HT1080 (cell line): ENCODE data around the gene ABCA4. TPM values are rescaled to one million over a fixed set of nuclear protein-coding genes. Genes with fewer than 3 reads are reported as not detected.

ENCODE experiments used
- DNase-seq: peaks from one replicate; pipeline ENCODE4 v3.0.0-alpha.2; 2015; ENCODE audit warnings: low read depth
- total RNA-seq: library from RNA; depleted of rRNA; stranded (reverse); fragments of >200 nt; shearing (Covaris generic); gene quantifications from 2 replicates; pipeline ENCODE4 v1.2.3, GENCODE V29; 2014

ABCA4 gene
- total RNA-seq, 1 experiment from 2014 or later = 0.26 TPM

DNA sequence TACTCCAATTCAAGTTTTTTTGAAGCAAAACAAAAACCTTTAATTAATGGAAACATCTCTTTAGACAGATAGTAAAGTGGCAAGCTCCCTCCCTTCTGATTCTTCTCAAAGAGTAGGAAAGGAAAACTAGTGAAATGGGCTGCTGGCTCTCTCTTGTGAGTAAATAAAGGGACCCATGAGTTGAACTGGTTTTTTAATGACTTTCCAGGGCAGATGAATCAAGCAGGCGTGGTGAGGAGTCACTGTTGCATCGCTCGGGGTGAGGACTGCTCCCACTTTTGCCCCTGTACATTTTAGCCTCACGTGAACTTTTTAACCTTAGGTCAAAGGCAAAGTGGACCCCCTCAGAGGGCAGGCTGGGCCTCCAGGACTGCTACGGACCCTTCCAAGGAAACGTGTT is 64.8 kb downstream of the ABCA4 start:
- no peak for DNase-seq

DNA sequence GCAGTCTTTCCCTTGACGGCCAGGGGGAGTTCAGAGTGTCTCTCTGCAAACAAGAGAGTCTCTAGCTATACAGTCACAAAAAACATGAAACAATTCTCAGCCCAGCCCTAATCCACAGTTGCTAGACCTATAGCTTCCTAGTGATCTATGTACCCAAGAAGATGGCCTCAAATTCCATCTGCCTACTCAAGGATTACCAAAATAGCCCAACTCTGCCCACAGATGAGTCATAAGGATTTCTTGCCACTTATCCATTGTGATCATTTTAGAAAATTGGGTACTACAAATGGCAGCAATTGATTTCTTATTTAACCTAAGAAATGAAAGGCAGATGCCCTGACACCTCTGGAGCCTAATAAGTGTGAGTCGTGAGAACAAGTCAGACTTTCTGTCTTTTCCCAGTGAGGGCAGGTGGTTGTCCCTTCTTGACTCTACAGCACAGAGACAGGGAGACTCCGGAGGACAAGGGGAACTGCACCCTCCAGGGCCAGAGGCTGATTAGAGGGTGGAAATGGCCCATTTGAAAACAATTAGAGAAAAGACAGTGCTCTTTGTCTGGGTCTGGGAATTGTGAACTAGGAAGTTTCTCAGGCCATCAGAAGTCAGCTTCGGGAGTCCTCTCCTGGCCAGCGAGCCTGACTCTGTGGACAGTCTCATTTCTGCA is 65.4 kb downstream of the ABCA4 start:
- DNase-seq = peak; percentile 52

DNA sequence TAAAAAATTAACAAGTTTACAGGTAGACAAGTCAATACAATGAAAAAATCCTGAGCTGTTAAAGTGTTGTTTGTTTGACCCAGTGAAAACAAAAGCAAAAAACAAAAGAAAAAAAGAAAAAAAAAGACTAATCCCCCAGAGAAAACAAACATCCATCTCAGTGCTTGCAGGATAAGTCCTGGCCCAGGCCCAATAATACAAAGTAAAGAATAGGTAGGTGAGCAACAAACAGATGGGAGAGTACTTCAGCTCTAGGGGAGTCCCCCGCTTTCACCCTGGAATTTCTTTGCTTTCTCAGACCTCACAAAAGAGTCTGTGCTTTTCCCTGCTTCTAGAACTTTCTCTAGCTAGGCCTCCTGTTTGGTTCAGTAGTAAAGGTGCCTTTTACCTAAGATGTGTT is 70.3 kb downstream of the ABCA4 start:
- DNase-seq = no peak

DNA sequence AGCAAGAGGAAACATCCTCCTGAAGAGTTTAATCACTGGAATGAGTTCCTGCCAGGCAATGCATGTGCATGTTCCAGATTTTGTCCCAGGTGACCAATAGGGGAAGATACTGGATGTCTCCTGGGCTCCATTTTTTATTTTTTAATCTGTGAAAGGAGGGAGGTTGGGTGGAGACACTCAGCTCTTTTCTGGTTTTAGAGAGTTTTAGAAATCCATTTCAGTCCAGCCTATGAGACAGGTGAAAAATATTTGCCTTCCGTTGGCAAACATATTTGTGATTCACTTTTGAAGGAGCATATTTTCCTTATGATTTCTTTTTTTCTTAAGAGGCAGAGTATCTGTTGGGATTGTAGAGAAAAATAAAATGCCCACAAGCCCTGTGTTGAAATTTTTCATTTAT is 70.7 kb downstream of the ABCA4 start:
- DNase-seq = peak; percentile 32

DNA sequence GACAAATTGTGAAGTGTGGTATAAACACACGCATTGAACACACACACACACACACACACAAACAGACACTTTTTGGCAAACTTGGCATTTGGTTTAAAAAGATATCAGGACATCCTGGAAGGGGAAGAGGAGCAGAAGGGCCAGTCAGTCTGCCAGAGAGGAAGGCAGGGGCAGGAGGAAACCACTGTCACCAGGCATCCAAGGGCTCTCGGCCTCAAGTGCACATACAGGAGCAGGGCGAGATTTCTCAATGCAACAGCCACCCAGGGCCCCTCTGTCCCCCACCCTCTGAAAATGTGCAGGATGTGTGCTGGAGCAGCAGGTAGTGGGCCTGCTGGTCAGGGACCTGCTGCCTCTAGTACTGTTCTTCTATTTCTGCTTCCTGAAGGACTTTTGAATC is 71.2 kb downstream of the ABCA4 start:
- no peak for DNase-seq

DNA sequence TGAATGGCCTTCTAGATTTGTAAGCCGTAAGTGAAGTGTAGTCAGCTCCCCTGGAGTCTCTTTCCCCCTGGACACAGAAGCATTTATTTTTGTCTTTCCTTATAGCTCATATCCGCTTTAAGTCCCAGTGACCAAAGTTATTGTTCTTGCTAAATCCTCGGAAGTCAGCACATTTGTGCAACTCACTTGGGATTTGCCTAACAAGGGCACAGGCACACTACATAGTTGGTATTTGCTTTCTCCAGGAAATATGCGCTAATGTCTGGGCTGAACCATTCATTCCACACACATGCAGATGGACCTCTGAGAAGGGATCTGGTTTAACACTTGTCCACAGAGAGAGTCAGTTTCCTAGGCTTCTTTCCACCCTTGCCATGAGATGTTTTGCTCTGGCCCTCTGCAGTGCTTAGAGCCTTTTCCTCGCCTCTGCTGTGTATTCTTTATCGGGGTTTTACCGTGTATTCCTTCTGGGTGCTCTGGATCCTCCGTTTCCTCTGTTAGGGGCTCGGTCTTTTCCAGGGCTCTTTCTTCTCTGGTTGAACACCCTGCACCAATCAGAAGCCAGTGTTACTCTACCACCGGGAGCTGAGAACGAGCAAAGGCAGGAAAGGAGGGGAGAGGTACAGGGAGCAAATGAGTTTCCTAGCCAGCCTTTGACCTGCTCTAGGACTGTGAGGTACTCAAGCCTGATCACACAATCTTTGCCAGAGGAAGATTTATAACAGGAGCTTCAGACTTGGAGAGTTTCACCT is 72.4 kb downstream of the ABCA4 start:
- DNase-seq = no peak

DNA sequence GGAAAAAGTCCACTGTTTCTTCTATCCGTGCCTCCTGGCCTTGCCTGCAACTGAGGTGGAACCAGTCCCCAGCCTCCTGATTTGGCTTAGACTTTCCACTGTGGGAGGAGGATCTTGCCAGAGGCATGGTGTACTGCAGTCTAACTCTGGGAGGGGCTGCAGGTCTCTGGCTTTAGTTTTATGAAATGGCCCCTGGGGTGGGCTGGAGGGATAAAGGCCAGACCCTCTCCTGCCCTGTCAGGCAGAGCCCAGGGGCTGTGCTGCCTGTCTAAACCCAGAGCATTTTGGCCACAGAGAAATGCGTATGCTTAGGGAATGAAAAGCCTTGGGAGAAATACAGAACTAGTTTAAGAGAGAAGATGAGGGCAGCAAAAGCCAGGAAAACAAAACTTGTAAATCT is 73.0 kb downstream of the ABCA4 start:
- DNase-seq = no peak

DNA sequence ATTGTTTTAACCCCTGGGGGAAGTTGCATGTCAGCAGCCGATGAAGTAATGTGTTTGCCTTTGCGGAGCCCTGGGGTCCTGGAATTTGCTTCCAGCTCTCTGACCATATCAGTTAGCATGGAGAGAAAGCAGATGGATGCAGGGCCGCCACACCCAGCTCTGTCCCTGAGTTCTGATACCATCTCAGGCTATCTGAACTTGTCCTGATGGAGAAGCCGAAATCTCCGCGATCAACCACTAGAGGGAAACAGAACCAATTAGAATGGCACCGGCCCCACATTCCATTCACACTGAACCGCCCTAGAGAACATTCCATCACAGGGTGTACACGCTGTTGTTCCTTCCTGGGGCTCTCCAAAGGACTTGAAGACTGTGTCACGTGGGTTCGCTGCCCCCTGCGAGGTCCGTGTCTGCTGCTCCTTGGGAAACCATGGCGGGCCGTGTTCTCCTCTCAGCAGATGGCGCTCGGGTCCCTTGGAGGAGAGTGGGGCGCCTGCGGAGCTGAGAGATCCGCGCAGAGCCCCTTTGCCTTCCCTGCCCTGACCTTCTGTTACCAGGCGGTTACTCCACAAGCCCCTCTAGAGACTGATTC is 75.4 kb downstream of the ABCA4 start:
- peak; percentile 80 for DNase-seq

DNA sequence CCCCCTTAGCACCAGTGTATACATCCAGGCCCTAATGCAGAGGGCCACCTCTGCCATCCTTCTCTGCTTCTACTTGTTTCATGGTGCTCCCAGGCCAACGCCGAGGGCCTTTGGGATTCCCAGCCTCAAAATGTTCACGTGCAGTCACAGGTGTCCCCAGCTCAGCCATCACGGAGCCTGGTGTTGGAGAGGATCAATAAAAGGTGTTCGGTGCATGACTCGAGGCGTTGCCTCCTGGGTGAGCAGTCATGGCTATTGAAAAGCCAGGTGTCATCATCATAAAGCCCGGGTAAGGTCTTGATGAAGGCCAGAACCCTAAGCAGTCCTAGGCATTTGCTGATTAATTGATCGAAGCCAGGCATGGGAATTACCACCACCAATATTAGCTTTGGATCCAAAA is 76.1 kb downstream of the ABCA4 start:
- no peak for DNase-seq

DNA sequence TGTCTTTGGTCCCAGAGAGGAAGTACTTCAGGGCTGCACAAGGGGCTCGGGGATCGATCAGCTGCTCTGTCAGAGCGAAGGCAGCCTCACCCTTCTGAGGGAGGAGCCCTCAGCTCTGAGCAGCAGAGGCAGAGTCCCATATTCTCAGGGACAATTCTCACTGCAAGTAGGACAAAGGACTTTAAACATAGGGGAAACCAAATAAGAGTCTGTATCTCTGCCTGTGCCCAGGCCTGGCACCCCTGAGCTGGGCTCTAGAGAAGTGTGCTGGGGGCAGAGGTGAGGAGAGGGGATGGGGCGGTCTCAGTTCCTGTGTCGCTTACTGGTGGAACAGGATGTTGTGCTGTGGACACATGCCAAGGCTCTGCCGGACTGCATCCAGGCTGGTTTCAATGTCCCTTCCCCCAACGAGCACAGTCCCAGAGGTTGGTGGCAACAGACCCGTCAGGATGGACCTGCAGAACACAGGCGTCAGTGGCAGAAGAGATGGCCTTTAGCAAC is 76.6 kb downstream of the ABCA4 start:
- DNase-seq = no peak

DNA sequence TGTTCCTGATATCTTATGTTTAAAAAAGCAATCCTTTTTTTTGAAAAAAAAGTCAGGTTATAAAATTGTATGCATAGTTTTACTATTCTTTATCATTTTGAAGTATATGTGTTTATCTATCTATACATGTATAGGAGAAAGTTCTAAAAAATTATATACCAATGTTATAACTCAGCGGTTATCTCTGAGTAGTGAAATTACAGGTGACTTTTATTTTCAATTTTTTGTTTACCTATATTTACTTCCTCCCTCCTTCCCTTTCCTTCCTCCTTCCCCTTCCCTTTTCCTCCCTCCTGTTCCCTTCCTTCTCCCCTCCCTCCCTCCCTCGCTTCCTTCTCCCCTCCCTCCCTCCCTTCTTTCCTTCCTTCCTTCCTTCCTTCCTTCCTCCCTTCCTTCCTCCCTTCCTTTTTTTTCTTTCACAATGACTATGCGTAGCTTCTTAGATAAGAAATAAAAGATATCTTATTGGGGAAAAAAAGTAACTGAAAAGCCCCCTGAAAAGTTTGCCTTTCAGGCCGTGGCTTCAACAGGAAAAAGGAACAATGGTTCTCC is 77.1 kb downstream of the ABCA4 start:
- no peak for DNase-seq

DNA sequence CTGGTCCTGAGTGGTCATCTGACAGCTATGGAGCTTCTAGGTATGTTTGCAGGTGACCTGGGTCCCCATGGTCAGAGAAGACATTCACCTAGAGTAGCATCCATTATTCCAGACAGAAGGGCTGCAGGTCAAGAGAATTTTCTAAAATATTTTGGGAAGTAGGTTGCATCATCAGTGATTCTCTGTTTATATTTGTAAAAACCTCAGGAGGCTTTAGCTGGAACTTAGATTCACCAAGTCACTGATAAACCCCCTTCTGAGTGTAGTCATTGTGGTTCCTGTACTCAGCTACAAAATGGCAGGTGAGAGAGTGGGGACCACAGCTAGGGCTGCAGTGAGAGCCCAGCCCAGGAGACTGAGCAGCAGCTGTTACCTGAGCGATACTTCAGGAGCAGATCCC is 78.6 kb downstream of the ABCA4 start:
- DNase-seq = no peak

DNA sequence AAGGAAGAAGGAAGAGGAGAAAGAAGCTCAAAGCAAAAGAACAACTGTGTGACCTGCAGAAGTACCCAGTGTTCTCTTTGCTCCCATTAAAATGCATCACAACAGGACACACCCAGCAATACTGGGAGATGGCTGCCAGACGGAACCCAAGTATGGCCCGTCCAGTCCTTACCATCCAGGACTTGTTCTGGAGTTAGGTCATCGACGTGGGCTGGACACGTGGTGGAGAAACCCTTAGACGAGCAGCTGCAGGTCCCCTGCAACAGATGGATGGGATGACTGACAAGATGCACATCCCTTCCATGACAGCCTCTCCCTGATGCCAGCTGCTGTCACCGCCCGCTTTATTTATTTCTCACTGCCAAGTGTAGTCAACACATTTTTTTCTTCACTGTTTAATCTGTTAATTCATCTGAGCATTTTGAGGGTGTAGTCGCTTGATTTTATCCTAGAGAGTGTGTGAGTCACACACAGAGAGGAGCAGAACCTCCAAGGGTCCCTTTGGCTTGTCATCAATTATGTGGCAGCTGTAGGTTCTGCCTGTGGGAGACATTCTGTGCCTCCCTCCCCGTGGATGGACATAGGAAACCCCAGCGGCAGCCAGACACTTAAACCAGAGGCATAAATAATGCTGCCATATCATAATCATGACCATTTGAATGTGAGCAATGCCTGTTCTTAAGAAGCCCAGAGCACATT is 80.9 kb downstream of the ABCA4 start:
- no peak for DNase-seq

DNA sequence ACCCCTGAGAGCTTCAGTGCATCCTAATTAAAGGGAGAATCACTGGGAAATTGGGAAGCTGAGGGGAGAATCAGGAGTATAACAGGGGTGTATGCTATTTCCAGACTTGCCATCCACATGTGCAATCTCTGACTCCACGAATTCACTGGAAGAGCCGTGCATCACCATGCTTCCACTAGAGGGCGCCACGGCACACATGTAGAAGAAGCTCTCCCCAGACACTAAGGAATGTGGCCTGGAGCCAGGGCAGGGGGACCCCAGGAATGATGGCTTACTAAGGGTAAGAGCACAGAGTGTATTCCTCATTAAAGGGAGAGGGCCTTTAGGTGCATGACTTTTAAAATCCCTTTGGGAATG is 81.5 kb downstream of the ABCA4 start:
- peak; percentile 45 for DNase-seq

DNA sequence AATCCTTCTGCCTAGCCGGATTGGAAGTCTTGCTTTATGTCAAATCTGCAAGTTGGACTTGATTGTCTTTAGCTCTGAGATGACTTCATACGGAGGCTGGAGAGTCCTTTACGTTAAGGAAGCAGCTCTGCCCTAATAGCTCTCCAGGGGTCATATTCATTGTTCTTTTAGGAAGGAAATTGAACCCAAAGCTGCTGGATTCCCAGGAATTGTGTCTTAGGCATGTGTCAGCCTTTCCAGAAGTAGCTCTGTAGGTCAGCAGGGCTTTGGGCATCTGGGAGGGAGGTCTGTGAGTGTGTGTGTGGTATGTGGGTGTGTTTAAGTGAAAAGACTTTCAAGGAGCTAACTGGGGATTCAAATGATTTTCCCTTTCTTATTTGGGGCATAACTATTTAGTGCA is 82.4 kb downstream of the ABCA4 start:
- DNase-seq = peak; percentile 41

DNA sequence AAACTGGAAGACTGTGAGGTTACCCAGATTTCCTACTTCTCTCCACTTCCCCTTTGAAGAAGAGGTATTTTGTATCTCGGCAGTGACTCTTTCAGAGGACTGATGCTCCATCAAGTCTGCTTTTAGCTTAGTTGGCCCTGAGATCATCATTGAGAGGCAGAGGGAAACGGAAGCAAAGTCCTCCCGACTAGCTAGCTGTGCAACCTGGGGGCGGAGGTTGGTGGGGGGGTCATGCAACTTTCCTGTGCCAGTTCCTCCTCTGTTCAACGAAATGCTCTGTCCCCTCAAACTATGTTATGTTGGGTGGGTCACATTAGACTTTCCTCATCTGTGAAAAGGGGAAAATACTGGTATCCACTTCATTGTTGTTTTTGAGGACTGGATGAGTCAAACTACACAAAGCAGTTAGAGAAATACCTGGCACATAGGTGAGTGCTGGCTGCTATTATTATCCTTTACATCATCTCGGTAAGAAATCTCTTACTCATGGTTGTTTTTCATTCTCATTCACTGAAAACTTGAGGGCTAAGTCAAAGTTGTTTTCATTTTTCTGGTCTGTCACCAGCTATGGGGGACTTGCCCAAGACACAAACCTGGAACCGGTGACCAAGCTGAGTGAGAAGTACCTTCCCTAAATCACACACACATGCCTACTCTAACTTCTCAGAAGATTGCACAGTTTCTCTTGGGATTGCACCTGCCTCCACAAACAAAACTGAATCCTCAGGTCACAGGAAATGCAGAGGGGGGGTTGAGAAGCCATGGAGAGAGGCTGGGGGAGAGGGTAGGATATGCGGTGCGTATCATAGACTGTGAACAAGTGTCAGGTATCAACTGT is 83.3 kb downstream of the ABCA4 start:
- no peak for DNase-seq

DNA sequence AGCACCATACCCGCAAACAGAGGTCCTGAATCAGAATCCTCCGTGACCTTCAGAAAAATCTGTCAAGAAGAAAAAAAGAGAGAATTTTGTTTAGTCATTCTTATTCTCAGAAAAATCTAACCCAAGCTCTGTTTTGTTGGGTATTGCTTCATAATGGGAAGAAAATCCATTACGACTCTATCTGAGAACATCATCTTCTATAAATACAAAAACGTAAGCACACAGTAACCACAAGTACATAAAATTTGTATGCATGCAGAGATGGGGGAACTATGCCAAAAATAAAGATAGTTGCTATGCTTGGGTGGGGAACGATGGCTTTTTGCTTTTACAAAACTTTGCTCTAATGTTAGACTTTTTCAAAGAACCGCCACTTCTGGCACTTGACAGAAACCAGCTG is 84.2 kb downstream of the ABCA4 start:
- no peak for DNase-seq

DNA sequence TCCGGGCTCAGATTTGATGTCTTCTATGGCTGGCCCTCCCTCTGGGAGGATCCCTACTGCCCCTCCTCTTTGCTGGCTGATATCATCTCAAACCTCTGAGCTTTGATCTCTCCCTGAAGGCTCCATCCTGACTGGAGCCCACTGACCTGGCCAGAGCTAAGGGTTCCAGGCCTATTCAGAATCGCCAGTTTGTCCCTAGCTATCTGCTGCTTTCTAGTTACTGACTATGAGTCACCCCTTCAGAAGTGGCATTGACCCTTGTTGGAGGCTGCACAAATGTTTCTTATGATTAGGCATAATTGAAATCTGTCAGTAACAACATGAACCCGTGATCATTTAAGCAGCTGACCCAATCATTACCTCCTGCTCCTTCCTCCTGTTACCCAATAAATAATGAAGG is 87.1 kb downstream of the ABCA4 start:
- no peak for DNase-seq

DNA sequence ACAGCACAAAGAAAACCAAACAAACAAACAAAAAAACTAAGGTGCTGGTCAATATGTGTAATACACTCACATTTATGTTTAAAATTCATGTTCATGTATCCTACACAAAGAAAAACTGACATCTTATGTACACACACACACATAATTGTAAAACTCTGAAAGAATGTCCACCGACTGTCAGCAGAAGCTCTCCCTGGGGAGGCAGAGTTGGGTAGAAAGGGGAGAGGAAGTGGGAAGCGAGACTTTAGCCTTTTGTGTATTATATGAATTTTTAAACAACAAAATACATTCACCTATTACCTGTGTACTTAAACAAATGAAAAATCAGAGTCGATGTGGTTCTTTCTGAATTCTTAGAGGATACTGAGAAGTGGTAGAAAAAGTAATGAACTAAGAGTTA is 88.3 kb downstream of the ABCA4 start:
- no peak for DNase-seq

DNA sequence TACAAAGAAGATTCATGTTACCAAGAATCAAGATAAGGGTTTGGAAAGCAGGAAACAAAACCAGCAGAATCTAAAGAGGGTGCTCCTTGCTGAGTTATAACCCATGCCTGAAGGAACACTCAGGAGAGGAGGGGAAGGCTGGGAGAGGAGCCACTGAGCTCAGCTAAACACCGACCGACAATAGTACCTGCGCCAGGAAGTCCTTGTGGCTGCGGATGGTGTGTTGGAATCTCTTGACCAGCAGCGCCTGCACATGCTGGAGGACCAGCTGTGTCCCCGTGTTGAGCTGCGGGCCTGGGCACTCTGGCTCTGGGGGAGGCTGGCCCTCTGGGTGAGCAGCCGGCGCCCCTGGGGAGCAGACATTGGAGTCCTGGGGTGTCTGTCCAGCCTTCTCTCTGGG is 89.4 kb downstream of the ABCA4 start:
- DNase-seq = no peak

DNA sequence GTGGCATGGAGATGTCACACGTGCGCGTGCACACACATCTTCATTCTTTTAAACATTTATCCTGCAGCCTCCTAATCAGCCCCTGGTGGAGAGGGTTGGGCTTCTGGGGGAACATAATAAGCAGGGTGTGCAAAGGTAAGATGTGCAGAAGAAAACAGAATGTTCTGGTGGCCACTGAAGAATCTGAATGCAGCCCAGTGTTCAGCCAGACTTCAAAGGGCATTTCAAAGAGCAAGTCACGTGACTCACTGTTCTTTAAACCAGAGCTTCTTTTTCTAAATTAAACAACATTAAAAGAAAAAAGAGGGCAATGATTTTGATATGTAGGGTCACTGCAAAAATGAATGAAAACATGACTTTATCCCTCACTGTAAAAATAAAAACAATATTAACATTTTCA is 89.8 kb downstream of the ABCA4 start:
- DNase-seq = no peak
